HCT116 (cell line): ENCODE measurements around the gene S100A10. TPM values are rescaled to one million over a fixed set of nuclear protein-coding genes. Genes with fewer than 3 reads are reported as not detected.

ENCODE experiments used
- ATAC-seq: fragments of 200-7000 bp; cut with Tn5 transposase; 2 replicates; pipeline ENCODE4 v1.9.1; 2020; ENCODE audit warnings: mild to moderate bottlenecking, moderate library complexity
- BruUV-seq: library from RNA; stranded (reverse); fragments of 400-500 nt; replicated peaks from 2 replicates; lab custom pipeline; 2021; lab: Mats Ljungman, UMichigan
- CTCF ChIA-PET: fragments of 300-600 bp; sonication (Branson Sonifier 250); formaldehyde crosslinking; loops from one replicate; lab custom pipeline; 2021; ENCODE audit warnings: antibody characterized with exemption; lab: Charles Lee
- POLR2A ChIA-PET: fragments of 300-600, 350-600 bp; sonication (Branson Sonifier 250); formaldehyde crosslinking; loops from one replicate; lab custom pipeline; 2021; ENCODE audit warnings: antibody characterized with exemption; lab: Charles Lee
- RAD21 ChIA-PET, 2 experiments: fragments of 300-600 bp; sonication (Branson Sonifier 250); formaldehyde crosslinking; loops; one replicate each; lab custom pipeline; 2023; ENCODE audit warnings: low total read pairs in 2 of 2; ENCODE audit not compliant: uncharacterized antibody in 2 of 2, unreplicated experiment in 2 of 2, low non-redundant PET in 1 of 2; lab: Charles Lee
- DNase-seq: peaks from one replicate; pipeline ENCODE4 v3.0.0-alpha.2; 2010; ENCODE audit warnings: low read depth, low spot score
- H2AFZ ChIP-seq: fragments of 200-600 bp; shearing (Covaris generic), sonication (generic); 2 replicates; pipeline ENCODE4 v1.6.1; 2017; ENCODE audit warnings: low read depth, mixed run types, mixed read lengths, antibody characterized with exemption, low read length; ENCODE audit not compliant: poor library complexity, severe bottlenecking
- H3K27ac ChIP-seq: 2 replicates; pipeline ENCODE4 v1.5.1; 2012; ENCODE audit warnings: low read depth, low read length
- H3K27me3 ChIP-seq: fragments of 200-600 bp; sonication (generic); 2 replicates; pipeline ENCODE4 v1.6.1; 2016; ENCODE audit warnings: mixed run types, low read length, mixed read lengths; ENCODE audit not compliant: insufficient read depth
- H3K36me3 ChIP-seq, 2 experiments: fragments of 200-500 bp in 1 of 2; fragments of 200-600 bp in 1 of 2; sonication (Bioruptor generic) in 1 of 2; sonication (generic) in 1 of 2; 2 replicates each; pipeline versions ENCODE4 v1.5.1 to v1.6.1; 2014 to 2016; ENCODE audit warnings: low read length in 2 of 2, inconsistent platforms in 1 of 2, mixed read lengths in 1 of 2, mixed run types in 1 of 2; ENCODE audit not compliant: insufficient read depth in 2 of 2, control insufficient read depth in 1 of 2
- H3K4me1 ChIP-seq, 2 experiments: fragments of 200-600 bp in 1 of 2; sonication (generic) in 1 of 2; 2 replicates each; pipeline versions ENCODE4 v1.5.1 to v1.6.1; 2012 to 2017; ENCODE audit warnings: low read length in 2 of 2, inconsistent platforms in 1 of 2, mild to moderate bottlenecking in 1 of 2, mixed read lengths in 1 of 2, mixed run types in 1 of 2, moderate library complexity in 1 of 2; ENCODE audit not compliant: insufficient read depth in 2 of 2, control insufficient read depth in 1 of 2
- H3K4me2 ChIP-seq: fragments of 200-600 bp; sonication (generic); 2 replicates; pipeline ENCODE4 v1.6.1; 2017; ENCODE audit warnings: mixed run types, low read length, mixed read lengths
- H3K4me3 ChIP-seq, 2 experiments: fragments of 200-600 bp in 1 of 2; sonication (generic) in 1 of 2; replicated peaks in 1 of 2; 2 replicates each; pipeline ENCODE4 v1.5.1; 2011 to 2016; ENCODE audit warnings: low read length in 2 of 2, control low read depth in 1 of 2, low read depth in 1 of 2, mild to moderate bottlenecking in 1 of 2, mixed read lengths in 1 of 2, mixed run types in 1 of 2
- H3K79me2 ChIP-seq: fragments of 200-600 bp; sonication (generic); 2 replicates; pipeline ENCODE4 v1.6.1; 2017; ENCODE audit warnings: mild to moderate bottlenecking, mixed run types, low read length, moderate library complexity, mixed read lengths; ENCODE audit not compliant: insufficient read depth
- H3K9ac ChIP-seq: fragments of 200-600 bp; sonication (generic); 2 replicates; pipeline ENCODE4 v1.6.1; 2016; ENCODE audit warnings: low read length, mixed read lengths
- H3K9me2 ChIP-seq: fragments of 200-600 bp; sonication (generic), shearing (Covaris generic); 2 replicates; pipeline ENCODE4 v1.6.1; 2017; ENCODE audit warnings: mixed run types, mild to moderate bottlenecking, moderate library complexity; ENCODE audit not compliant: insufficient read depth
- H3K9me3 ChIP-seq, 2 experiments: fragments of 200-500 bp in 1 of 2; fragments of 200-600 bp in 1 of 2; sonication (Bioruptor generic) in 1 of 2; sonication (generic) in 1 of 2; 2 replicates each; pipeline ENCODE4 v1.6.1; 2014 to 2017; ENCODE audit warnings: low read length in 2 of 2, mixed read lengths in 2 of 2, inconsistent platforms in 1 of 2, low read depth in 1 of 2, mild to moderate bottlenecking in 1 of 2, mixed run types in 1 of 2, moderate library complexity in 1 of 2; ENCODE audit not compliant: control insufficient read depth in 1 of 2, insufficient read depth in 1 of 2
- H4K20me1 ChIP-seq: fragments of 200-600 bp; sonication (generic), shearing (Covaris generic); 2 replicates; pipeline ENCODE4 v1.6.1; 2017; ENCODE audit warnings: mixed run types, mild to moderate bottlenecking, moderate library complexity; ENCODE audit not compliant: insufficient read depth
- ATF3 ChIP-seq: IDR thresholded peaks from 2 replicates; pipeline ENCODE4 v1.6.1; 2012
- CBX3 ChIP-seq: IDR thresholded peaks from 2 replicates; pipeline ENCODE4 v1.6.1; 2012; ENCODE audit warnings: low read depth
- CTCF ChIP-seq, 3 experiments: fragments of 200-600 bp in 1 of 3; sonication (generic) in 1 of 3; IDR thresholded peaks in 2 of 3; conservative IDR thresholded peaks in 1 of 3; 2 replicates each; pipeline ENCODE4 v1.5.1; 2012 to 2017; ENCODE audit warnings: low read depth in 2 of 3, low read length in 2 of 3, antibody characterized with exemption in 1 of 3, borderline replicate concordance in 1 of 3, control low read depth in 1 of 3, mild to moderate bottlenecking in 1 of 3, mixed read lengths in 1 of 3, mixed run types in 1 of 3, moderate library complexity in 1 of 3; ENCODE audit not compliant: insufficient read depth in 1 of 3
- ELF1 ChIP-seq: IDR thresholded peaks from 2 replicates; pipeline ENCODE4 v1.6.1; 2012; ENCODE audit warnings: low read depth, borderline replicate concordance
- JUND ChIP-seq: IDR thresholded peaks from 2 replicates; pipeline ENCODE4 v1.6.1; 2012
- SIN3A ChIP-seq: IDR thresholded peaks from 2 replicates; pipeline ENCODE4 v1.6.1; 2012; ENCODE audit warnings: low read depth
- intact Hi-C: fragments of 100-400 bp; cut with micrococcal nuclease; formaldehyde crosslinking; loops from 2 replicates; pipeline ENCODE4 v1.10.0; 2022
- total RNA-seq: library from RNA; stranded (reverse); gene quantifications from one replicate; pipeline ENCODE4 v1.2.1, GENCODE V29; 2021; ENCODE audit not compliant: unreplicated experiment

The S100A10 gene
- total RNA-seq, 1 experiment from 2014 or later, result 340 TPM

GRCh38 chr1:152034654-152035538, 41.2 kb upstream of the S100A10 start (continued):
- TF ChIP-seq CTCF (IDR thresholded peaks at IDR 0.05 in 2 of 3, conservative IDR thresholded peaks at IDR 0.05 in 1 of 3; ENCODE audit: borderline replicate concordance in 1 of 3, insufficient read depth in 1 of 3, low read depth in 2 of 3, low read length in 2 of 3) (peak; percentile 52 to 79 (median 78); a peak in 5 of 6 replicates), ATF3 (no peak), SIN3A (no peak), CBX3 (no peak)

GRCh38 chr1:152034324-152034653, 40.6 kb upstream of the S100A10 start:
- Histone ChIP-seq H3K27me3 (no peaks in the 10 kb centered on the region), H3K9me2 (no peaks in the 10 kb centered on the region), H4K20me1 (no peaks in the 10 kb centered on the region), H3K9ac (peak overlapping the region; percentile 86), H3K9me3 (no peaks in the 10 kb centered on the region), H3K4me3 (peak overlapping the region; percentile 64 to 70), H3K4me1 (peaks cover 19 to 32% of the 10 kb centered on the region in 2 experiments), H3K79me2 (peaks cover 38% of the 10 kb centered on the region), H3K4me2 (peak overlapping the region; percentile 89), H3K36me3 (peaks cover 21 to 24% of the 10 kb centered on the region in 2 experiments), H3K27ac (peak overlapping the region; percentile 79), H2AFZ (no peak overlapping the region)
- RAD21 ChIA-PET, result interaction anchor here (0.6 to 1.2 kb wide), 3 partner anchors 13 to 21 kb away, joined by 3 to 4 read pairs (median 3); no protein-coding TSS in a partner anchor
- intact Hi-C loops, result no loop called here
- TF ChIP-seq ELF1, result peak; percentile 68; the same call in 1 of the 2 replicates
- TF ChIP-seq CBX3, result no peak
- TF ChIP-seq JUND, result no peak
- no TSS peak for BruUV-seq
- CTCF ChIA-PET, result interaction anchor here (0.7 to 3.8 kb wide), 20 partner anchors 13 to 501 kb away, joined by 3 to 26 read pairs (median 4); partner anchors contain the start of gene S100A10
- no peak for DNase-seq
- POLR2A ChIA-PET, result interaction anchor here (1.0 to 1.8 kb wide), 6 partner anchors 9 to 126 kb away, joined by 3 to 20 read pairs (median 5); partner anchors contain the start of gene THEM4
- ATAC-seq, result peak; percentile 52
